Measurements from ENCODE around the gene MED8. TPM values are rescaled to one million over a fixed set of nuclear protein-coding genes. Genes with fewer than 3 reads are reported as not detected.
"Not testable (repeated sequence)": the region's sequence is repeated elsewhere in the genome, so short reads cannot be mapped to it uniquely, and the experiment has no call there.

MED8 gene
- total and polyA plus RNA-seq, 2 donors = 31.5 to 33.6 TPM

DNA sequence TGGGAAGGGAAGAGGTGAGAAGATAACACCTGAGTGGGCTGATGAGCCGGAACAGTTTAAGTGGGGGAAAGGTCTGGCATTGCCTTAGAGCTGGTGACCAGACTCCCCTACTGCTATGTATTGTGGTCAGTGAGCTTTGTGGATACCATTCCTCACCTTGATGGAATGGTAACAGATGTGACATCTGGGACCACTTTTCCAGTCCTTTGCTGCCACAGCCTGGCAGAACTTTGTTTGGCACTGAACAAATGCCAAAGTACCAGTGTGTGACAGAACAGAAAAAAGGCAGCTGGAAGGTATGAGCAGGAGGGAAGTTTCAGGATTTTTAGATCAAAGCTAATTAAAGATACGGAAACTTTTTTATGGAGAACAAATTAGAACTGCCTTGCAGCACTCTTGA lies 6.2 kb downstream of the MED8 start:
- Histone ChIP-seq H3K4me1 (ENCODE audit: insufficient read depth) (no peaks in the 10 kb centered on the region), H3K36me3 (ENCODE audit: insufficient read depth) (peaks cover 3% of the 10 kb centered on the region), H3K4me3 (ENCODE audit: low read depth, low read length) (no peak overlapping the region), H3K27ac (ENCODE audit: low read depth) (no peak overlapping the region)
- WGBS = 70% methylated on average over 2 of the region's 2 CpGs
- no peak for DNase-seq (ENCODE audit: extremely low spot score)

DNA sequence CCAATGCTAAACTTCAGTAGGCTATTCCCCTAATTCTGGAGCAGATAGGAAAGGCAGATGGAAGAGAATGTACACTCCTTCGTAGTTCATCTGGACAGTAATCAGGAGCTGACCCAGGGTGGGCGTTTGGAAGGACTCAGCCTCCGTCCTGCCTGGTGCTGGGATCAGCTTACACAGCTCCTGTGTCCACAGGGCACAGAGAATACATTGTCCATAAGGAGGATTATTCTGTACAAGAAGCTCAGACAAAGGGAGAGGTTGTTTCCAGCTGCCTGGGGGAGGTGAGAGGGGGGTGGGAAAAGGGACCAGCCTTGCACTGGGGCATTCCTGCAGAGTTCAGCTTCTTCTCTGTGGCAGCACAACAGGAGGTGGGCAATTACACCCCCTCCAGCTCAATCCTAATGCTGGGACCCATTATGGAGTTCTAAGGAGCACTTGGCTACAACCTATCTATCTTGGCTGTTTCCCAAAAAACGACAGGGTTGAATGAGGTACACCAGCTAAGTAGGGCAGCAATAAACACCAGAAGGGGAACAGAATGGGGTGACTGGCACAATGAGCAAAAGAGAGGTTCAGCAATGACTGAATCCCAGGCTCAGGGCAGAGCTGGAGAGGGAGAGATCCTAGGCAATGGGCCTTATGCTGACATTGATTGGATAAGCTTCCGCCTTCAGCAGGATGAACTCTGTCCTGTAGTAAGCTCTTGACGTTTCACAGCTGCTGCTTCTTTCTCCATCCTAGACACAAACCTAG lies 7.4 kb downstream of the MED8 start:
- DNase-seq (ENCODE audit: extremely low spot score) = no peak
- Histone ChIP-seq H3K4me1 (ENCODE audit: insufficient read depth) (no peaks in the 10 kb centered on the region), H3K27ac (ENCODE audit: low read depth) (no peak overlapping the region), H3K4me3 (ENCODE audit: low read depth, low read length) (no peak overlapping the region), H3K36me3 (ENCODE audit: insufficient read depth) (peaks cover 3% of the 10 kb centered on the region)
- WGBS = 26% methylated on average over 6 of the region's 6 CpGs

GRCh38 chr1:43381612-43382011 lies 8.0 kb downstream of the MED8 start:
- H3K27ac ChIP-seq (ENCODE audit: low read depth) = no peak overlapping the region
- DNase-seq (ENCODE audit: extremely low spot score) = no peak
- WGBS = 68% methylated on average over 3 of the region's 3 CpGs
- H3K36me3 ChIP-seq (ENCODE audit: insufficient read depth) = peaks cover 3% of the 10 kb centered on the region
- no peaks in the 10 kb centered on the region for H3K4me1 ChIP-seq (ENCODE audit: insufficient read depth)
- no peak overlapping the region for H3K4me3 ChIP-seq (ENCODE audit: low read depth, low read length)

DNA sequence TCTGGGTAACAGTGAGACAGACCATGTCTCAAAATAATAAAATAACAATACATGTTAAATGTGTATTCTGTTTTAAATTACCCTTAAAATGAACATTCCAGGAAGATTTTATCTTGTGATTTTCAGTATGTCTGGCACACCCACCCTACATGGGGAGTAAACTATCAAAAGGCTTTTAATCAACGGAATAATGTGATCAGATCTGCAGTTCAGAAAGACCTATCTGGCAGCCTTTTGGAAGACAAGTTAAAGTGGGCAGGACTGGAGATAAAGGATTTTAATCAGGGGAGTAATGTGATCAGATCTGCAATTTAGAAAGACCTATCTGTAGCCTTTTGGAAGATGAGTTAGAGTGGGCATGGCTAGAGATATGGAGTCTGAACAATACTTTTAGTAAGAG lies 10.1 kb downstream of the MED8 start:
- Histone ChIP-seq H3K4me1 (ENCODE audit: insufficient read depth) (no peaks in the 10 kb centered on the region), H3K27ac (ENCODE audit: low read depth) (no peak overlapping the region), H3K36me3 (ENCODE audit: insufficient read depth) (no peaks in the 10 kb centered on the region), H3K4me3 (ENCODE audit: low read depth, low read length) (no peak overlapping the region)
- DNase-seq (ENCODE audit: extremely low spot score) = no peak
- 93% methylated on average over 1 of the region's 1 CpG for WGBS

DNA sequence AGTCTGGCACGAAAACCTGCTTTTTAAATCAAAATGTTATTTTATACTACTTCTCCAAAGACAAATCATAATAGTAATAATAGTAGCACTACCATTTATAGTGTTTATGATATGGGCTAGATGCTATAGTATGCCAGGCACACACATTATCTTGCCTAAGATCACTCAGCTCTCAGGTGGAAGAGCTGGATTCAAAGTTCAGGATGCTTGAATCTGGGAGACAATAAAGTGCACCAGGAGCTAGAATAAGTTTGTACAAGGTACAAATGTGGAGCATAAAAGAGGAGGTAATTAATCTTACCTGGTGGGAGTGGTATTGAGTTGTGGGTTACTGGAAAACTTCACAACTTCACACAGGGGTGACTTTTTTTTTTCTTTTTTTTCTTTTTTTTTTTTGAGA lies 11.8 kb downstream of the MED8 start:
- Histone ChIP-seq H3K36me3 (ENCODE audit: insufficient read depth) (no peaks in the 10 kb centered on the region), H3K27ac (ENCODE audit: low read depth) (no peak overlapping the region), H3K4me1 (ENCODE audit: insufficient read depth) (no peaks in the 10 kb centered on the region), H3K4me3 (ENCODE audit: low read depth, low read length) (no peak overlapping the region)
- no peak for DNase-seq (ENCODE audit: extremely low spot score)
- WGBS = 92% methylated on average over 1 of the region's 1 CpG

DNA sequence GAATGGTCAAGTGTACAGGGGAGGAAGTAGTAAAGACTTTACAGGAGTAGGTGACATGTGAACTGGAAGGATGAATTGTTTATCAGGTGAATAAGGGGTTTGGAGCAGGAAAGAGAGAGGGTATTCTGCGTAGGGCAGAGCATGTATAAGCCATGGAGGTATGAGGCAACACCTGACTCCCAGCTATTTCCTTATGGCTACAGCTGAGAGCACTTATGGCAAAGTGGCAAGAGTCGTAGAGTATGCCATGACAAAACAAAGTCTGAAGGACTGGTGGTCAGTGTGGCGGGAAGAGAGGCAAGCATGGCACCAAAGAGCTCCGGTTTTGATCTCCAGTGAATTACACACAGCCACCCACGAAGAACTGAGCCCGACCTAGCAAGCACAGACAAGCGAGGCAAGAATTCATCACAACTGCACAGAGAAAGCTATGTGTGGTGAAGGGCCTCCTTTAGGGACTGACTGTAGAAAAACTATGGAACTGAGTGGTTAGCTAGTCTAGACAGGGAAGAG lies 12.8 kb downstream of the MED8 start:
- DNase-seq (ENCODE audit: extremely low spot score) = no peak
- Histone ChIP-seq H3K27ac (ENCODE audit: low read depth) (no peak overlapping the region), H3K4me1 (ENCODE audit: insufficient read depth) (no peaks in the 10 kb centered on the region), H3K36me3 (ENCODE audit: insufficient read depth) (no peaks in the 10 kb centered on the region), H3K4me3 (ENCODE audit: low read depth, low read length) (no peak overlapping the region)
- WGBS = 83% methylated on average over 7 of the region's 7 CpGs

GRCh38 chr1:43373066-43373940 lies 16.3 kb downstream of the MED8 start:
- Histone ChIP-seq H3K4me1 (ENCODE audit: insufficient read depth) (no peaks in the 10 kb centered on the region), H3K36me3 (ENCODE audit: insufficient read depth) (no peaks in the 10 kb centered on the region), H3K27ac (ENCODE audit: low read depth) (no peak overlapping the region), H3K4me3 (ENCODE audit: low read depth, low read length) (no peak overlapping the region)
- no peak for DNase-seq (ENCODE audit: extremely low spot score)
- WGBS = 73% methylated on average over 4 of the region's 4 CpGs

- H3K36me3 ChIP-seq (ENCODE audit: insufficient read depth) = no peaks in the 10 kb centered on the region
- WGBS = 98% methylated on average over 5 of the region's 5 CpGs
Observed at GRCh38 chr1:43372172-43372571, 17.4 kb downstream of the MED8 start.

DNA sequence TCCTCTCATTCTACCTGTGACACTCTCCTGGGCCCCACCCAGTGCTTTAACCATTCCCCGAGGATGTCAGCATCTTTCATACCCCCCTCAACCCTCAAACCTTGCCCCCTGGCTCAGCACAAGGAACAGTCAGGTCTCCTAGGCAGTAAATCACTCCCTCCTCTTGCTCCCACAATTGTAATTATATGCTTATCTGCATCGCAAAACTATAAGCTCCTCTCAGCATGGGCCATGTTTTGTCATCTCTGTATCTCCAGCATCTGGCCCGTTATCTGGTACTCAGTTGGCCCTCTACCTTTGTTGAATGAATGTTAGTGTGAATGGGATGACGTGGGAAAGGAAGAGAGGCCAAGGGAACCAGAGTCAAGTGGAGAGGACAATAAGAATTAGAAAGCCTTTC lies 19.0 kb downstream of the MED8 start:
- H3K4me3 ChIP-seq (ENCODE audit: low read depth, low read length) = no peak overlapping the region
- H3K36me3 ChIP-seq (ENCODE audit: insufficient read depth) = no peaks in the 10 kb centered on the region
- no peak overlapping the region for H3K27ac ChIP-seq (ENCODE audit: low read depth)
- no peaks in the 10 kb centered on the region for H3K4me1 ChIP-seq (ENCODE audit: insufficient read depth)
- WGBS = 67% methylated on average over 4 of the region's 4 CpGs
- DNase-seq (ENCODE audit: extremely low spot score) = no peak

More at GRCh38 chr1:43372172-43372571, 17.4 kb downstream of the MED8 start:
- Histone ChIP-seq H3K4me3 (ENCODE audit: low read depth, low read length) (no peak overlapping the region), H3K4me1 (ENCODE audit: insufficient read depth) (no peaks in the 10 kb centered on the region), H3K27ac (ENCODE audit: low read depth) (no peak overlapping the region)
- no peak for DNase-seq (ENCODE audit: extremely low spot score)

- H3K4me1 ChIP-seq (ENCODE audit: insufficient read depth); DNase-seq (ENCODE audit: extremely low spot score); H3K27ac ChIP-seq (ENCODE audit: low read depth); H3K36me3 ChIP-seq (ENCODE audit: insufficient read depth); H3K4me3 ChIP-seq (ENCODE audit: low read depth, low read length): not testable (repeated sequence)
- over 99% methylated on average over 6 of the region's 6 CpGs for WGBS
Observed at GRCh38 chr1:43369779-43370178, 19.8 kb downstream of the MED8 start.

DNA sequence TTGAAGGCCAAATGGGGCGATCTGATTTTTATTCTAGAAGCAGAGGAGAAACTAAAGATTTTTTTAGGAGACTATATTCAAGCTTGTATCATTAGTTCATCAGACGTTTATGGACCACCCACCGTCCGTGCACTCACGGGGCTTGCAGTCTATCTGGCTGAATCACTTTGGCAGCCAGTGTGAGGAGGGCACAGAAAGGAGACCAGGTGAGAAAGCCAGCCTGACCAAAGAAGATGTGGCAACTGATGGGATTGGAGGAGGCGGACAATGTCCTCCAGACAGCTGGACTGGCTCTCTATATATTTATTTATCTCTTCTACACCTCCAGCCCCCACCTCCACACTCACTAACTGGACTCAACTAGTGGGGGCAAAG lies 21.0 kb downstream of the MED8 start:
- peaks cover 2% of the 10 kb centered on the region for H3K36me3 ChIP-seq (ENCODE audit: insufficient read depth)
- no peak for DNase-seq (ENCODE audit: extremely low spot score)
- 17% methylated on average over 6 of the region's 6 CpGs for WGBS
- H3K4me1 ChIP-seq (ENCODE audit: insufficient read depth) = no peaks in the 10 kb centered on the region
- peak overlapping the region; percentile 87 for H3K4me3 ChIP-seq (ENCODE audit: low read depth, low read length)
- H3K27ac ChIP-seq (ENCODE audit: low read depth) = no peak overlapping the region

- H3K4me3 ChIP-seq (ENCODE audit: low read depth, low read length) = peak within 1 kb of the TSS; percentile 87
- H3K4me1 ChIP-seq (ENCODE audit: insufficient read depth) = no peaks in the 10 kb centered on the region
- DNase-seq (ENCODE audit: extremely low spot score) = no peak
- peaks cover 2% of the 10 kb centered on the region for H3K36me3 ChIP-seq (ENCODE audit: insufficient read depth)
- under 1% methylated on average over 58 of the region's 58 CpGs for whole genome bisulfite sequencing
- H3K27ac ChIP-seq (ENCODE audit: low read depth) = peak within 1 kb of the TSS; percentile 95
Observed at GRCh38 chr1:43367904-43368645, 21.5 kb downstream of the MED8 start, which contains the start of gene ELOVL1. TSS of gene ELOVL1 (minus strand) at chr1:43368011. CDS start at chr1:43365609, 2,402 bp downstream.

Measured in urinary bladder (tissue), 4 donors.